HCT116 (cell line): ENCODE results near the gene TOMM22. TPM values are rescaled to one million over a fixed set of nuclear protein-coding genes. Genes with fewer than 3 reads are reported as not detected.

Experiments used
- ATAC-seq: fragments of 200-7000 bp; cut with Tn5 transposase; 2 replicates; pipeline ENCODE4 v1.9.1; 2020; ENCODE audit warnings: mild to moderate bottlenecking, moderate library complexity
- BruUV-seq: library from RNA; stranded (reverse); fragments of 400-500 nt; replicated peaks from 2 replicates; lab custom pipeline; 2021; lab: Mats Ljungman, UMichigan
- CTCF ChIA-PET: fragments of 300-600 bp; sonication (Branson Sonifier 250); formaldehyde crosslinking; loops from one replicate; lab custom pipeline; 2021; ENCODE audit warnings: antibody characterized with exemption; lab: Charles Lee
- POLR2A ChIA-PET: fragments of 300-600, 350-600 bp; sonication (Branson Sonifier 250); formaldehyde crosslinking; loops from one replicate; lab custom pipeline; 2021; ENCODE audit warnings: antibody characterized with exemption; lab: Charles Lee
- RAD21 ChIA-PET, 2 experiments: fragments of 300-600 bp; sonication (Branson Sonifier 250); formaldehyde crosslinking; loops; one replicate each; lab custom pipeline; 2023; ENCODE audit warnings: low total read pairs in 2 of 2; ENCODE audit not compliant: uncharacterized antibody in 2 of 2, unreplicated experiment in 2 of 2, low non-redundant PET in 1 of 2; lab: Charles Lee
- DNase-seq: peaks from one replicate; pipeline ENCODE4 v3.0.0-alpha.2; 2010; ENCODE audit warnings: low read depth, low spot score
- H2AFZ ChIP-seq: fragments of 200-600 bp; shearing (Covaris generic), sonication (generic); 2 replicates; pipeline ENCODE4 v1.6.1; 2017; ENCODE audit warnings: low read depth, mixed run types, mixed read lengths, antibody characterized with exemption, low read length; ENCODE audit not compliant: poor library complexity, severe bottlenecking
- H3K27ac ChIP-seq: 2 replicates; pipeline ENCODE4 v1.5.1; 2012; ENCODE audit warnings: low read depth, low read length
- H3K27me3 ChIP-seq: fragments of 200-600 bp; sonication (generic); 2 replicates; pipeline ENCODE4 v1.6.1; 2016; ENCODE audit warnings: mixed run types, low read length, mixed read lengths; ENCODE audit not compliant: insufficient read depth
- H3K36me3 ChIP-seq, 2 experiments: fragments of 200-500 bp in 1 of 2; fragments of 200-600 bp in 1 of 2; sonication (Bioruptor generic) in 1 of 2; sonication (generic) in 1 of 2; 2 replicates each; pipeline versions ENCODE4 v1.5.1 to v1.6.1; 2014 to 2016; ENCODE audit warnings: low read length in 2 of 2, inconsistent platforms in 1 of 2, mixed read lengths in 1 of 2, mixed run types in 1 of 2; ENCODE audit not compliant: insufficient read depth in 2 of 2, control insufficient read depth in 1 of 2
- H3K4me1 ChIP-seq, 2 experiments: fragments of 200-600 bp in 1 of 2; sonication (generic) in 1 of 2; 2 replicates each; pipeline versions ENCODE4 v1.5.1 to v1.6.1; 2012 to 2017; ENCODE audit warnings: low read length in 2 of 2, inconsistent platforms in 1 of 2, mild to moderate bottlenecking in 1 of 2, mixed read lengths in 1 of 2, mixed run types in 1 of 2, moderate library complexity in 1 of 2; ENCODE audit not compliant: insufficient read depth in 2 of 2, control insufficient read depth in 1 of 2
- H3K4me2 ChIP-seq: fragments of 200-600 bp; sonication (generic); 2 replicates; pipeline ENCODE4 v1.6.1; 2017; ENCODE audit warnings: mixed run types, low read length, mixed read lengths
- H3K4me3 ChIP-seq, 2 experiments: fragments of 200-600 bp in 1 of 2; sonication (generic) in 1 of 2; replicated peaks in 1 of 2; 2 replicates each; pipeline ENCODE4 v1.5.1; 2011 to 2016; ENCODE audit warnings: low read length in 2 of 2, control low read depth in 1 of 2, low read depth in 1 of 2, mild to moderate bottlenecking in 1 of 2, mixed read lengths in 1 of 2, mixed run types in 1 of 2
- H3K79me2 ChIP-seq: fragments of 200-600 bp; sonication (generic); 2 replicates; pipeline ENCODE4 v1.6.1; 2017; ENCODE audit warnings: mild to moderate bottlenecking, mixed run types, low read length, moderate library complexity, mixed read lengths; ENCODE audit not compliant: insufficient read depth
- H3K9ac ChIP-seq: fragments of 200-600 bp; sonication (generic); 2 replicates; pipeline ENCODE4 v1.6.1; 2016; ENCODE audit warnings: low read length, mixed read lengths
- H3K9me2 ChIP-seq: fragments of 200-600 bp; sonication (generic), shearing (Covaris generic); 2 replicates; pipeline ENCODE4 v1.6.1; 2017; ENCODE audit warnings: mixed run types, mild to moderate bottlenecking, moderate library complexity; ENCODE audit not compliant: insufficient read depth
- H3K9me3 ChIP-seq, 2 experiments: fragments of 200-500 bp in 1 of 2; fragments of 200-600 bp in 1 of 2; sonication (Bioruptor generic) in 1 of 2; sonication (generic) in 1 of 2; 2 replicates each; pipeline ENCODE4 v1.6.1; 2014 to 2017; ENCODE audit warnings: low read length in 2 of 2, mixed read lengths in 2 of 2, inconsistent platforms in 1 of 2, low read depth in 1 of 2, mild to moderate bottlenecking in 1 of 2, mixed run types in 1 of 2, moderate library complexity in 1 of 2; ENCODE audit not compliant: control insufficient read depth in 1 of 2, insufficient read depth in 1 of 2
- H4K20me1 ChIP-seq: fragments of 200-600 bp; sonication (generic), shearing (Covaris generic); 2 replicates; pipeline ENCODE4 v1.6.1; 2017; ENCODE audit warnings: mixed run types, mild to moderate bottlenecking, moderate library complexity; ENCODE audit not compliant: insufficient read depth
- ATF3 ChIP-seq: IDR thresholded peaks from 2 replicates; pipeline ENCODE4 v1.6.1; 2012
- CEBPB ChIP-seq: IDR thresholded peaks from 2 replicates; pipeline ENCODE4 v1.6.1; 2012; ENCODE audit warnings: low read depth
- CTCF ChIP-seq, 3 experiments: fragments of 200-600 bp in 1 of 3; sonication (generic) in 1 of 3; IDR thresholded peaks in 2 of 3; conservative IDR thresholded peaks in 1 of 3; 2 replicates each; pipeline ENCODE4 v1.5.1; 2012 to 2017; ENCODE audit warnings: low read depth in 2 of 3, low read length in 2 of 3, antibody characterized with exemption in 1 of 3, borderline replicate concordance in 1 of 3, control low read depth in 1 of 3, mild to moderate bottlenecking in 1 of 3, mixed read lengths in 1 of 3, mixed run types in 1 of 3, moderate library complexity in 1 of 3; ENCODE audit not compliant: insufficient read depth in 1 of 3
- ELF1 ChIP-seq: IDR thresholded peaks from 2 replicates; pipeline ENCODE4 v1.6.1; 2012; ENCODE audit warnings: low read depth, borderline replicate concordance
- FOSL1 ChIP-seq: IDR thresholded peaks from 2 replicates; pipeline ENCODE4 v1.6.1; 2012; ENCODE audit warnings: low read depth
- JUND ChIP-seq: IDR thresholded peaks from 2 replicates; pipeline ENCODE4 v1.6.1; 2012
- MAX ChIP-seq: IDR thresholded peaks from 2 replicates; pipeline ENCODE4 v1.6.1; 2012
- POLR2A ChIP-seq: IDR thresholded peaks from 2 replicates; pipeline ENCODE4 v1.7.0; 2011; ENCODE audit warnings: borderline replicate concordance; ENCODE audit not compliant: insufficient read depth, insufficient read length; ENCODE audit errors: extremely low read depth
- SRF ChIP-seq: IDR thresholded peaks from 2 replicates; pipeline ENCODE4 v1.6.1; 2012; ENCODE audit warnings: low read depth
- YY1 ChIP-seq: IDR thresholded peaks from 2 replicates; pipeline ENCODE4 v1.6.1; 2011; ENCODE audit warnings: low read length, low read depth, moderate library complexity, mild to moderate bottlenecking; ENCODE audit not compliant: insufficient replicate concordance; ENCODE audit errors: extremely low read depth
- ZFX ChIP-seq: fragments of 450-650 bp; IDR thresholded peaks from 2 replicates; pipeline ENCODE4 v1.6.1; 2017
- intact Hi-C: fragments of 100-400 bp; cut with micrococcal nuclease; formaldehyde crosslinking; loops from 2 replicates; pipeline ENCODE4 v1.10.0; 2022
- total RNA-seq: library from RNA; stranded (reverse); gene quantifications from one replicate; pipeline ENCODE4 v1.2.1, GENCODE V29; 2021; ENCODE audit not compliant: unreplicated experiment
- TF ChIP-seq, protein P1 (sequence below): IDR thresholded peaks from 2 replicates; pipeline ENCODE4 v1.6.1; 2011; ENCODE audit warnings: mild to moderate bottlenecking, low read length, moderate library complexity; ENCODE audit not compliant: insufficient replicate concordance; ENCODE audit errors: extremely low read depth

TOMM22 gene
- total RNA-seq, 1 experiment from 2014 or later: 136 TPM

DNA sequence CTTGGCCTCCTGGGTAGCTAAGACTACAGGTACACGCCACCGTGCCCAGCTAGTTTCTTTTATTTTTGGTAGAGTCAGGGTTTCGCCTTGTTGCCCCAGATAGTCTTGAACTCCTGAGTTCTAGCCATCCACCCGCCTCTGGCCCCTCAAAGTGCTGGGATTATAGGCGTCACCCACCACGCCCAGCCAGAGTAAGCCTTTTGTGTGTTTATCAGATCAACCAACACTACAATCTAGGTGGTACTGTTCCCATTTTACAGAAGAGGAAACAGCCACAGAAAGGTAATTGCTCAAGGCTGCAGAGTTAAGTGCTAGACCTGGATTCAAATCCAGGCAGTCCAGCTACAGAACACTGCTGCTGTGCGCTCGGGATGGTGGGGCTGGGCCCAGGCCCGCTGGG is 3.1 kb downstream of the TOMM22 start:
- H3K36me3 ChIP-seq: peaks cover 27 to 61% of the 10 kb centered on the region in 2 experiments
- intact Hi-C loops: no loop called here
- peaks cover 2 to 12% of the 10 kb centered on the region in 2 experiments; a peak in 3 of 4 replicates for H3K4me1 ChIP-seq
- H3K9me2 ChIP-seq: no peaks in the 10 kb centered on the region
- DNase-seq (no peak), ATAC-seq (no peak)
- RAD21 ChIA-PET: no interaction called here
- no peak overlapping the region for H3K27ac ChIP-seq
- no TSS peak for BruUV-seq
- no peak overlapping the region for H3K4me2 ChIP-seq
- CTCF ChIA-PET: no interaction called here
- no peak overlapping the region for H3K4me3 ChIP-seq
- POLR2A ChIA-PET: interaction anchor here (4.6 kb wide), 1 partner anchor 10 kb away, joined by 26 read pairs; no protein-coding TSS in a partner anchor
- peaks cover 4 to 7% of the 10 kb centered on the region in 2 experiments; a peak in 1 of 4 replicates for H3K9me3 ChIP-seq
- no peaks in the 10 kb centered on the region for H3K27me3 ChIP-seq
- peaks cover 56% of the 10 kb centered on the region for H3K79me2 ChIP-seq
- no peak overlapping the region for H2AFZ ChIP-seq
- 0 out of 2 replicates have a peak, but pooled peaks cover 5% of the 10 kb centered on the region for H4K20me1 ChIP-seq
- TF ChIP-seq ATF3 (no peak), POLR2A (no peak), FOSL1 (no peak), ZFX (no peak), MAX (no peak), JUND (no peak), YY1 (no peak), ELF1 (no peak), SRF (no peak), CEBPB (no peak), CTCF (IDR thresholded peaks at IDR 0.05 in 2 of 3, conservative IDR thresholded peaks at IDR 0.05 in 1 of 3; ENCODE audit: borderline replicate concordance in 1 of 3, insufficient read depth in 1 of 3, low read depth in 2 of 3, low read length in 2 of 3) (no peak)
- TF ChIP-seq, protein P1, sequence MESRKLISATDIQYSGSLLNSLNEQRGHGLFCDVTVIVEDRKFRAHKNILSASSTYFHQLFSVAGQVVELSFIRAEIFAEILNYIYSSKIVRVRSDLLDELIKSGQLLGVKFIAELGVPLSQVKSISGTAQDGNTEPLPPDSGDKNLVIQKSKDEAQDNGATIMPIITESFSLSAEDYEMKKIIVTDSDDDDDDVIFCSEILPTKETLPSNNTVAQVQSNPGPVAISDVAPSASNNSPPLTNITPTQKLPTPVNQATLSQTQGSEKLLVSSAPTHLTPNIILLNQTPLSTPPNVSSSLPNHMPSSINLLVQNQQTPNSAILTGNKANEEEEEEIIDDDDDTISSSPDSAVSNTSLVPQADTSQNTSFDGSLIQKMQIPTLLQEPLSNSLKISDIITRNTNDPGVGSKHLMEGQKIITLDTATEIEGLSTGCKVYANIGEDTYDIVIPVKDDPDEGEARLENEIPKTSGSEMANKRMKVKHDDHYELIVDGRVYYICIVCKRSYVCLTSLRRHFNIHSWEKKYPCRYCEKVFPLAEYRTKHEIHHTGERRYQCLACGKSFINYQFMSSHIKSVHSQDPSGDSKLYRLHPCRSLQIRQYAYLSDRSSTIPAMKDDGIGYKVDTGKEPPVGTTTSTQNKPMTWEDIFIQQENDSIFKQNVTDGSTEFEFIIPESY: no peak
- no peak overlapping the region for H3K9ac ChIP-seq
